CD4-positive, alpha-beta T cell treated with Interleukin-15 for 4 hours (primary cell): Measurements from ENCODE around the gene TJP1.
"Not testable (repeated sequence)": the region's sequence is repeated elsewhere in the genome, so short reads cannot be mapped to it uniquely, and the experiment has no call there.

Experiments used
- DNase-seq: peaks from one replicate; pipeline ENCODE4 v3.0.0-alpha.2; 2020; ENCODE audit warnings: low spot score

Gene TJP1

GRCh38 chr15:29838352-29839010 lies 16.2 kb upstream of the TJP1 start:
- no peak for DNase-seq

DNA sequence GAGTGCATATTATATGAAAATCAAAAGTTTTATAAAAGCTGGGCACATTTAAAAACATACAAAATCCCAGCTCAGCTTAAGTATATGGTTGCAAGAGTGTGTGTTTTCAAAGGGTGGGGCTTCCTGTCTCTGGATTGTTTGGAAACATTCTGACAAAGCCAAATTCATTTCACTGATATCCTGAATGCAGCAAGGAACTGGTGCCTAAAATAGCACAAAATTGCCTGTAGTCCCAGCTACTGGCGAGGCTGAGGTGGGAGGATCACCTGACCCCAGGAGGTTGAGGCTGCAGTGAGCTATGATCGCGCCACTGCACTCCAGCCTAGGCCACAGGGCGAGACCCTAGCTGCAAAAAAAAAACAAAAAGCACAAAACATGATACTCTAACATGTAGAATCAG lies 13.0 kb upstream of the TJP1 start:
- DNase-seq = no peak

GRCh38 chr15:29832709-29833108 lies 10.4 kb upstream of the TJP1 start:
- DNase-seq = no peak

- no peak for DNase-seq
These were observed 4.9 kb upstream of the TJP1 start for GRCh38 chr15:29826908-29827820.

- DNase-seq = peak; percentile 22
These were observed 3.0 kb upstream of the TJP1 start for GRCh38 chr15:29825227-29825626.

DNA sequence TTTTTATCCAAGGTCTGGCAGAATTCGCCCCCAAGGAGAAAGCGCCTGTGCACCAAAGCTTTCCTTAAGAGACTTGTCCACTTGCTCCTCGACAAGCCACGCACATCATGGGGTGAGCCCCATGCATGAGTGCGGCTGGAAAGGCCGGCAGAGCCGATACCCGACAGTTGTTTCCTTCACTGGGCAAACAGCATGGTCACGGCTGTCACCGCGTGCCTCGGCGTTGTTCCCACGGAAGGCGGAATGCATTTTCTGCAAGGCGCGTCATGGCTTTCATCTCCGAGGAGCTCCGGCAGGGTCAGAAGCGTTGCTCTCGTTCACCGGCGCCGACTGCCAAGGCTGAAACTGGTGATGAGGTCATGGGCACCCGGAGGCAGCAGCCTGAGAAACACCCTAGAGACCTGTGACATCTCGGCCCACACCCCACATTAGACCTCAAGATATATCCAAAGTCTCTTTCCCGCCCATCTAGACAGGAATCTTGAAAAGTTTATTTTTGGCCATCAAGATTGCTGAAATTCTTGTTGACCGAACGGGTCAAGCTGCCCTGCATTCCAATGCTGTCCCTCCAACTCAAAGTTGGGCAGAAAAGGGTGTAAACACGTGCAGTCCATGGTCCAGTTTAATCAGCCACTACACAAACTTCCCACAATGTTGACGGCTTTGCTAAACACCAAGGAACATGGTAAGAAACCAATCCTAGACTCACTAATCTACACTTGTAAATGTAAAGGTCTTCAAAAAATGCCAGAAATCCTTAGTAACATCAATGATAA lies 604 bp upstream of the TJP1 start:
- DNase-seq = no peak

- DNase-seq = no peak
These were observed 710 bp downstream of the TJP1 start for GRCh38 chr15:29821416-29822099.

GRCh38 chr15:29820394-29821154 lies 1.7 kb downstream of the TJP1 start:
- DNase-seq = no peak

- DNase-seq = no peak
These were observed 2.3 kb downstream of the TJP1 start for GRCh38 chr15:29819979-29820378.

- no peak for DNase-seq
These were observed 4.1 kb downstream of the TJP1 start for GRCh38 chr15:29818141-29818540.

GRCh38 chr15:29817455-29817854 lies 4.8 kb downstream of the TJP1 start:
- not testable (repeated sequence) for DNase-seq

DNA sequence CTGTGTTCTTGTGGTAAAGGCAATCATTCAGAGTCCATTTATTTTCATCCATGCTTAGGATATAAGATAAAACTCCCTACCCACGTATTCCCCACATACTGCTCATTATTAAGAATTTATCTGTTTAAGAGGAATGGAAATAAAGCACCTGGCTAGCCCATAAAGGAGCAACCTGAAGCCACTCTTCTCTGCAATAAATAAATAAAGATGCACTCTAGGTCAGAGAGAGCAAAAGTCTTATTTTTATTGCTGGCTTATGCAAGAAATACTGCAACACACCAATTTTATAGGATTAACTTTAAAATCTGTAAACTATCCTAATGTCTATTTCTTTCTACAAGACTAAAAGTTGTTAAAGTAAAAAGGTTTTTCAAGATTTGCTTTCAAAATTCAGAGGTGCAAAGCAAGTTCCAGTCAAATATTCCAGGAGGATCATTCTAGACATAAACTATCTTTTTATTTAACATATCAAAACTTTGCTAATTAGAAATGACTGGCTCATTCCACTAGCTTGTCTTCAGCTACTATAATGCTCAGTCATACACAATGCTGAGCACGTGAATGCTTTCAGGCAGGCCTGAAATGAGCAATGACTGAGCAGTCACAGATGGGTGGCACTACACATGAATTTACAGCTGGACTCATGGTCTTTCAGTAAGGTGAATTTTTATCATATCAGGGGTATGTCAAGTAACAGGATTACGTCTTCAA lies 7.1 kb downstream of the TJP1 start:
- no peak for DNase-seq

DNA sequence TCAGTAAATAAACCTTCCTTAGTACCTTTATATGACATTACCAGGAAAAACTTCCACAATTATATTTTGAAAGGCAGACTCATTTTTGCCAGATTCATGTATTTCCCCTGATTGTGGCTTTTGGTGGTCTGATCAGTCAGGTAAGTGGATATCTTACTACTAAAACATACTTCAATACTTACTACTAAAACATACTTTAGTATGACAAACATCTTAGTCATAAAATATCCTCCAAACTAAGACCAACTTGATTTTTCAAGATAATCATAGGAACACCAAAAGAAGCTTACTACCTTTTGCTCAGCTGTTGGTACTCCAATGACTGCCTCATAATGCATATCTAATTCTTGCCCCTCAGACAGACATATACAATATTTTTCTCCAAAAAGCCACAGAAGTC lies 9.3 kb downstream of the TJP1 start:
- no peak for DNase-seq

DNA sequence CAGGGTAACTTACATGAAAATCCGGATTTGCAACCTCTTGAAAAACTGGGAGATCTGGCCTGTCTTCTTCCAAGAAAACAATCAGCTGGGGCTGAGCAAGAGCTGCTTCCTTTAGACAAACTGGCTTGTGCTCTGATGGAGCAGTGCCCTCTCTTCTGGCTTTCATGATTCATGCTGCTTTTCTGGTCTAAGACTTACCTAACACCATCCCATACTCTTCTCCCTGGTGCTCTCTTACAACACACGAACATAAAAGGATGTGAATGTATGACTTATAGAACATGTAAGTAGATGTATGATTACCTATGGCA lies 9.9 kb downstream of the TJP1 start:
- no peak for DNase-seq

DNA sequence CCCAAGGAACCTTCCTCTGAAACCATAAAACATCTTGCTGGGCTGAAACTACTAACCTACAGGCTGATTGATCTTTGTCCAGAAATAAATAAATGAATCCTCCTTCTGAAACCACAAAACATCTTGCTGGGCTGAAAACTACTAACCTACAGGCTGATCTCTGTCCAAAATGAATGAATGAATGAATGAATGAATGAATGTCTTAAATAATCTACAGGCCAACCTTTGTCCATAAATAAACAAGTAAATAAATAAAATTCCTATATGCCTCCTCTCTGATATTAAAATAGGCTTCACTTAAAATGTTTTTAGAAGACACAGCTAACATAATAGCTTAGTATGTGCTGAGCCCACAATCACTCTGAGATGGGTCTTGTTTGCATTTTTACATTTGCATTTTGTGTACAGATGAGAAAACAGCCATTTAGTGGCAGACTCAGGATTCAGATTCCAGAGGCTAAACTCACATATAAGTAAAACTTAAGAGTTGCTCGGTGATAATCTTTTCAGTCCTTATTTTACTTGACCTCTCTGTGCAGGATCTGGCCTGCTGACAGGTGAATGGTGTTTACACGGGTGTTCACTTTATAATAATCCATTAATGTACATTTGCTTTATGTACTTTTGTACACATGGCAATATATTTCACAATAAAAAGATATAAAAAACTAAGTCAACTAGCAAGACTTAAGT lies 10.4 kb downstream of the TJP1 start:
- DNase-seq = no peak

DNA sequence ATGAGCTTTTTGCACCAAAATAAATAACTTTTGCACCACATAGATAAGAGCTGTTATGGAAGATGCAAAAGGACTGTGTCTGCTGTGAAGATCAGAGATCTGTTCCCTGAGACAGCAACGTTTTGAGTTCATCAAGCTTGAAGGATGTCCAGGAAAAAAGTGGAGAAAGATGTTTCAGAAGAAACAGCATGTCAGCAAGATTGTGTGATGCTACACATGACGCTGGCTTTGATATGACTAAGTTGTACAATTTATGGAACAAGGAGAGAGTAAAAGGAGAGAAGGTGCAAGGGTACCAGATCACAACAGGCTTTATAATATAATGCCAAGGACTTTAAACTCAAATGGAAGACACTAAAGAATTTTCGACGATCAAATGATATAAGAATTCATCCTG lies 16.6 kb downstream of the TJP1 start:
- no peak for DNase-seq

GRCh38 chr15:29805043-29805707 lies 17.1 kb downstream of the TJP1 start:
- no peak for DNase-seq

DNA sequence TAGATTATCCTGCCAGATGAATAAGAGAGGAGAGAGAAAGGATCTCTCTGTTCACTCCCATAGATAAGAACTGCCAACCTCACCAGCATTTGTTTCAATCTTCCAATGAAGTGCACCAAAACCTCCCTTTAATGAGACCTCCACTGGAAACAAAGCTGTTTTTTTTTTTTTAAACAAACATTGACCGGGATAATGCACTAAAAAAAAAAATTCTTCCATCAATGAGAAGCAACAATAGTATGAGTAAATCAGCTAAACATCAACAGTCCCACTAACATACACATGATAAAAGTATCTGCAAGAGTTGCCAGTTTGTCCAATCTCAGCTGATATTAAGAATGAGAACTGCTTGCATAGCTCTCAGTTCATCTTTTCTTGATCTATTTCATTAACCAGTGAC lies 19.9 kb downstream of the TJP1 start:
- no peak for DNase-seq

DNA sequence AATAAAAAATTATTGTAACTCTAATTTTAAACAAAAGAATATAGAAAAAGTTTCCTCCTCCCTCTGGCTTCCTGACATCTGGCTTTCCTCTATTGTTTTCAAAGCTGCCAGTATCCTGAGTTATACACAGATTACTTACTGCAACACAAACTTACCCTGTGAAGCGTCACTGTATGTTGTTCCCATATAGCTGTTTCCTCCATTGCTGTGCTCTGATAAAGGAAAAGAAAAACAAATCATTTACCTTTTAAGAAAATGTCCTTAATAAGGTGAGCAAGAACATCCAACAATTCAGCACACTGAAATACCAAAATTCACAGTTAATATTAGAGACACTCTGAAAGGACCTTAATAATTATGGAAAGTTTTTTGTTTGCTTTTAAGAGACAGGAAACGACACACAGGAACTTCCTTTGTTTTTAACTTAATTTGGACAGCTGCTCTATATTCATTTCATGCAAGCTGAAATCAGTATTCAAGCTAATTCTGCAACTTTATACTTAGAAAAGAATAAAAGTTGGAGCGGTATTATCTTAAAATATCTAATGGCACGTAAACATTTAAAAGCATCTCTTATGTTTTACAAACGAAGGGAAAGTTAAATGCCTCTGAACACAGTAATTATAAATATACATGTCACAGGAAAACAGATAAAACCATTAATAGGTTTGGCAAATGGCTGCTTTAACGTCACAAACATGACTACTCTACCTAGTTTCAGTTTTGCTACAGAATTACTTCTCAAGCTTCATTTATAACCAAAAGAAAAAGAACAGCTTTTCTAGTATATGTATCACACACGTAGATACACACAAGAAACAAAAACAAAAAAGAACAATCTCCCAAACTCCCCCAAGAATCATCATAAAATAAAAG lies 21.5 kb downstream of the TJP1 start:
- DNase-seq = no peak
